K562 (cell line): Measurements from ENCODE around the gene TP53BP1. TPM values are rescaled to one million over a fixed set of nuclear protein-coding genes. Genes with fewer than 3 reads are reported as not detected.

Experiments
- EGR1 ChIP-seq: fragments of 450-650 bp; conservative IDR thresholded peaks from 2 replicates; pipeline ENCODE4 v1.6.1; 2017; ENCODE audit warnings: mild to moderate bottlenecking
- HMG20A ChIP-seq: fragments of 450-650 bp; formaldehyde crosslinking; conservative IDR thresholded peaks from 2 replicates; pipeline ENCODE4 v1.4.0; 2020; ENCODE audit warnings: mild to moderate bottlenecking, mixed read lengths
- IRF2 ChIP-seq: sonication (generic); formaldehyde crosslinking; IDR thresholded peaks from 2 replicates; pipeline ENCODE4 v1.8.1; 2022; ENCODE audit warnings: mild to moderate bottlenecking, missing genetic modification reagents
- KAT7 ChIP-seq: sonication (generic); formaldehyde crosslinking; IDR thresholded peaks from 2 replicates; pipeline ENCODE4 v1.8.0; 2022; ENCODE audit warnings: missing genetic modification reagents, mild to moderate bottlenecking, borderline replicate concordance
- SMARCB1 ChIP-seq: IDR thresholded peaks from 2 replicates; pipeline ENCODE4 v1.6.1; 2011; ENCODE audit warnings: improper control_type of control experiment, low read depth; ENCODE audit not compliant: insufficient read length
- SRSF1 ChIP-seq: fragments of 200-400 bp; formaldehyde crosslinking; IDR thresholded peaks from 2 replicates; pipeline ENCODE4 v1.6.1; 2017; ENCODE audit warnings: mild to moderate bottlenecking, low read depth, low read length, moderate library complexity
- TAF15 ChIP-seq: fragments of 200-400 bp; formaldehyde crosslinking; IDR thresholded peaks from 2 replicates; pipeline ENCODE4 v1.6.1; 2017; ENCODE audit warnings: mild to moderate bottlenecking, low read depth, low read length, moderate library complexity
- ZNF24 ChIP-seq: fragments of 450-650 bp; IDR thresholded peaks from 2 replicates; pipeline ENCODE4 v1.6.1; 2016
- ZNF253 ChIP-seq: fragments of 250-450 bp; sonication (Bioruptor Pico); conservative IDR thresholded peaks from 2 replicates; pipeline ENCODE4 v1.6.1; 2021; ENCODE audit warnings: mild to moderate bottlenecking
- ZNF431 ChIP-seq: sonication (generic); formaldehyde crosslinking; IDR thresholded peaks from 2 replicates; pipeline ENCODE4 v1.8.0; 2022; ENCODE audit warnings: mild to moderate bottlenecking, missing genetic modification reagents
- ZNF592 ChIP-seq: fragments of 450-650 bp; IDR thresholded peaks from 2 replicates; pipeline ENCODE4 v1.6.1; 2017; ENCODE audit warnings: antibody characterized with exemption, mild to moderate bottlenecking
- polyA plus RNA-seq, 8 experiments: library from polyadenylated mRNA; depleted of rRNA in 4 of 8; stranded (reverse) in 5 of 8; unstranded in 3 of 8; fragments of >200 nt; fragmentation: Nextera tagmentation in 2 of 8; fragmentation: Illumina TruSeq in 1 of 8; extraction: Ambion mirVana in 2 of 8; extraction: Trizol in 1 of 8; gene quantifications; 2 replicates each; pipeline versions ENCODE4 v1.2.1 to v1.2.3, GENCODE V29; 2011 to 2014; ENCODE audit warnings: inconsistent platforms in 1 of 8, missing spikeins in 1 of 8
- total RNA-seq, 7 experiments: library from RNA; depleted of rRNA in 6 of 7; stranded (reverse); fragments of >200 nt in 6 of 7; fragmentation: Illumina TruSeq in 2 of 7; extraction: Trizol in 2 of 7; gene quantifications; 2 replicates each; pipeline versions ENCODE4 v1.2.1 to v1.2.3, GENCODE V29; 2011 to 2021; ENCODE audit warnings: low replicate concordance in 1 of 7
- TF ChIP-seq, protein P1 (sequence below), 2 experiments: fragments of 450-650 bp; IDR thresholded peaks; 2 replicates each; pipeline ENCODE4 v1.6.1; 2016; ENCODE audit warnings: mild to moderate bottlenecking in 2 of 2, borderline replicate concordance in 1 of 2, low read depth in 1 of 2, moderate library complexity in 1 of 2
- TF ChIP-seq, protein P2 (sequence below): fragments of 450-650 bp; IDR thresholded peaks from 2 replicates; pipeline ENCODE4 v1.6.1; 2017; ENCODE audit warnings: antibody characterized with exemption

Gene TP53BP1
- total and polyA plus RNA-seq, 9 of the 15 experiments (the other 6 are each of a cell fraction or from before 2014, with no cell fraction given), result 5.7 to 63.3 (median 30.9) TPM

- TF ChIP-seq, protein P1, sequence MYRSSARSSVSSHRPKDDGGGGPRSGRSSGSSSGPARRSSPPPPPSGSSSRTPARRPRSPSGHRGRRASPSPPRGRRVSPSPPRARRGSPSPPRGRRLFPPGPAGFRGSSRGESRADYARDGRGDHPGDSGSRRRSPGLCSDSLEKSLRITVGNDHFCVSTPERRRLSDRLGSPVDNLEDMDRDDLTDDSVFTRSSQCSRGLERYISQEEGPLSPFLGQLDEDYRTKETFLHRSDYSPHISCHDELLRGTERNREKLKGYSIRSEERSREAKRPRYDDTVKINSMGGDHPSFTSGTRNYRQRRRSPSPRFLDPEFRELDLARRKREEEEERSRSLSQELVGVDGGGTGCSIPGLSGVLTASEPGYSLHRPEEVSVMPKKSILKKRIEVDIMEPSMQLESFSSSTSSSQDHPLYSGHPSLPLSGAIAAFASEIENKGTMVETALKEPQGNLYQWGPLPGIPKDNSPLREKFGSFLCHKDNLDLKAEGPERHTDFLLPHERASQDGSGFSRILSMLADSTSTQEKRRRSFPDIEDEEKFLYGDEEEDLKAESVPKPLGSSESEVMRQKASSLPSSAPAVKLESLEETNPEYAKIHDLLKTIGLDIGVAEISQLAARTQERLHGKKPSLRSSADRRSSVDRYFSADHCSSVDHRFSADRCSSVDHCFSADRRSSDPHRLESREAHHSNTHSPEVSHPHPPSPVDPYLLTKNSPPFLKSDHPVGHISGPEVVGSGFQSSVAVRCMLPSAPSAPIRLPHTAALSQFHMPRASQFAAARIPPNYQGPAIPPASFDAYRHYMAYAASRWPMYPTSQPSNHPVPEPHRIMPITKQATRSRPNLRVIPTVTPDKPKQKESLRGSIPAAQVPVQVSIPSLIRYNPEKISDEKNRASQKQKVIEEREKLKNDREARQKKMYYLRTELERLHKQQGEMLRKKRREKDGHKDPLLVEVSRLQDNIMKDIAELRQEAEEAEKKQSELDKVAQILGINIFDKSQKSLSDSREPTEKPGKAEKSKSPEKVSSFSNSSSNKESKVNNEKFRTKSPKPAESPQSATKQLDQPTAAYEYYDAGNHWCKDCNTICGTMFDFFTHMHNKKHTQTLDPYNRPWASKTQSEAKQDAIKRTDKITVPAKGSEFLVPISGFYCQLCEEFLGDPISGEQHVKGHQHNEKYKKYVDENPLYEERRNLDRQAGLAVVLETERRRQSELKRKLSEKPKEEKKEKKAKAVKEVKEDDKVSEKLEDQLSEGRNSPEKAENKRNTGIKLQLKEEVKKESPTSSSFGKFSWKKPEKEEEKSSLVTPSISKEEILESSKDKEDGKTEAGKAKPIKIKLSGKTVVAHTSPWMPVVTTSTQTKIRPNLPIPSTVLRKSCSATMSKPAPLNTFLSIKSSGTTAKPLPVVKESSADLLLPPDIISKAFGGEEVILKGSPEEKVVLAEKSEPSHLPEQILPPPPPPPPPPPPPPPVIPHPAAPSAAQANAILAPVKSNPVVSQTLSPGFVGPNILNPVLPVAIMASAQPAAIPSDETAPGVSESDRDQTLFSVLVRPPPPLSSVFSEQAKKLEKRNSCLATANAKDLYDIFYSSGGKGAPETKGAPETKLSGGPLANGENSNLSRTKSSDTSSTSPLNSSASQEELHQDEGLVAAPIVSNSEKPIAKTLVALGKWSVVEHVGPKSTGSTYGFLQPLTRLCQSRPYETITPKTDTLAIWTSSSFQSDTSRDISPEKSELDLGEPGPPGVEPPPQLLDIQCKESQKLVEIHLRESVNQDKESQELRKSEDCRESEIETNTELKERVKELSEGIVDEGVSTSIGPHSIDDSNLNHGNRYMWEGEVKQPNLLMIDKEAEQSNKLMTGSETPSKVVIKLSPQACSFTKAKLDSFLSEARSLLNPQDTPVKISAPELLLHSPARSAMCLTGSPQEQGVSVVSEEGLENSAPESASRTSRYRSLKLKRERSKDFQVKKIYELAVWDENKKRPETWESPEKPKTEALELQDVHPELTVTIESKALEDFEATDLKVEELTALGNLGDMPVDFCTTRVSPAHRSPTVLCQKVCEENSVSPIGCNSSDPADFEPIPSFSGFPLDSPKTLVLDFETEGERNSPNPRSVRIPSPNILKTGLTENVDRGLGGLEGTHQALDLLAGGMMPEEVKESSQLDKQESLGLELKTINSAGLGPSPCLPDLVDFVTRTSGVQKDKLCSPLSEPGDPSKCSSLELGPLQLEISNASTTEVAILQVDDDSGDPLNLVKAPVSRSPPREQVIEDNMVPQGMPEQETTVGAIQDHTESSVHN (IDR thresholded peaks at IDR 0.05; ENCODE audit: borderline replicate concordance in 1 of 2, low read depth in 1 of 2), result no peak
- TF ChIP-seq IRF2 (no peak), ZNF24 (no peak), ZNF253 (CRISPR knock-in tag) (no peak), HMG20A (CRISPR knock-in tag) (no peak), TAF15 (no peak), EGR1 (peak; percentile 62), SMARCB1 (no peak), ZNF431 (CRISPR knock-in tag) (no peak), SRSF1 (no peak), ZNF592 (no peak), KAT7 (CRISPR knock-in tag) (no peak)
- TF ChIP-seq, protein P2, sequence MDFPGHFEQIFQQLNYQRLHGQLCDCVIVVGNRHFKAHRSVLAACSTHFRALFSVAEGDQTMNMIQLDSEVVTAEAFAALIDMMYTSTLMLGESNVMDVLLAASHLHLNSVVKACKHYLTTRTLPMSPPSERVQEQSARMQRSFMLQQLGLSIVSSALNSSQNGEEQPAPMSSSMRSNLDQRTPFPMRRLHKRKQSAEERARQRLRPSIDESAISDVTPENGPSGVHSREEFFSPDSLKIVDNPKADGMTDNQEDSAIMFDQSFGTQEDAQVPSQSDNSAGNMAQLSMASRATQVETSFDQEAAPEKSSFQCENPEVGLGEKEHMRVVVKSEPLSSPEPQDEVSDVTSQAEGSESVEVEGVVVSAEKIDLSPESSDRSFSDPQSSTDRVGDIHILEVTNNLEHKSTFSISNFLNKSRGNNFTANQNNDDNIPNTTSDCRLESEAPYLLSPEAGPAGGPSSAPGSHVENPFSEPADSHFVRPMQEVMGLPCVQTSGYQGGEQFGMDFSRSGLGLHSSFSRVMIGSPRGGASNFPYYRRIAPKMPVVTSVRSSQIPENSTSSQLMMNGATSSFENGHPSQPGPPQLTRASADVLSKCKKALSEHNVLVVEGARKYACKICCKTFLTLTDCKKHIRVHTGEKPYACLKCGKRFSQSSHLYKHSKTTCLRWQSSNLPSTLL, result no peak
These were observed at the start of gene TP53BP1 (continued) for GRCh38 chr15:43492673-43493601.
